HepG2 (cell line): ENCODE measurements around the gene GSTM4. TPM values are rescaled to one million over a fixed set of nuclear protein-coding genes. Genes with fewer than 3 reads are reported as not detected.
A peak's percentile ranks its signal among the peaks of the same experiment; 100 is the strongest.

ENCODE experiments used
- CBX5 ChIP-seq: sonication (generic); formaldehyde crosslinking; IDR thresholded peaks from 2 replicates; pipeline ENCODE4 v1.4.0; 2020; ENCODE audit warnings: missing genetic modification reagents, borderline replicate concordance
- DDIT3 ChIP-seq: sonication (generic); formaldehyde crosslinking; IDR thresholded peaks from 2 replicates; pipeline ENCODE4 v1.4.0; 2020; ENCODE audit warnings: mild to moderate bottlenecking, missing genetic modification reagents
- HNRNPL ChIP-seq: fragments of 200-400 bp; formaldehyde crosslinking; IDR thresholded peaks from 2 replicates; pipeline ENCODE4 v1.6.1; 2017; ENCODE audit warnings: mild to moderate bottlenecking, low read depth, low read length
- IRF1 ChIP-seq: sonication (generic); formaldehyde crosslinking; IDR thresholded peaks from 2 replicates; pipeline ENCODE4 v1.4.0; 2020; ENCODE audit warnings: low read depth, mild to moderate bottlenecking, missing genetic modification reagents
- IRF2 ChIP-seq: IDR thresholded peaks from 2 replicates; pipeline ENCODE4 v1.6.1; 2018; ENCODE audit warnings: missing genetic modification reagents, missing compliant biosample characterization
- KLF13 ChIP-seq: sonication (generic); formaldehyde crosslinking; IDR thresholded peaks from 2 replicates; pipeline ENCODE4 v1.4.0; 2020; ENCODE audit warnings: mild to moderate bottlenecking, missing genetic modification reagents
- REL ChIP-seq: sonication (generic); formaldehyde crosslinking; conservative IDR thresholded peaks from 2 replicates; pipeline ENCODE4 v1.8.0; 2022; ENCODE audit warnings: mild to moderate bottlenecking, missing genetic modification reagents, moderate library complexity
- SRSF9 ChIP-seq: fragments of 200-400 bp; formaldehyde crosslinking; IDR thresholded peaks from 2 replicates; pipeline ENCODE4 v1.6.1; 2018; ENCODE audit warnings: borderline replicate concordance, mild to moderate bottlenecking, low read depth, low read length; ENCODE audit not compliant: insufficient read depth, poor library complexity, severe bottlenecking
- STAT5B ChIP-seq: sonication (generic); formaldehyde crosslinking; IDR thresholded peaks from 2 replicates; pipeline ENCODE4 v1.4.0; 2020; ENCODE audit warnings: missing genetic modification reagents
- ZEB1 ChIP-seq: IDR thresholded peaks from 2 replicates; pipeline ENCODE4 v1.6.1; 2012; ENCODE audit warnings: mild to moderate bottlenecking, low read depth, inconsistent platforms; ENCODE audit not compliant: insufficient replicate concordance
- ZNF280B ChIP-seq: sonication (generic); formaldehyde crosslinking; IDR thresholded peaks from 2 replicates; pipeline ENCODE4 v1.5.0; 2020; ENCODE audit warnings: missing genetic modification reagents, mild to moderate bottlenecking, borderline replicate concordance
- ZNF496 ChIP-seq: sonication (generic); formaldehyde crosslinking; IDR thresholded peaks from 2 replicates; pipeline ENCODE4 v1.8.1; 2023; ENCODE audit warnings: mild to moderate bottlenecking, moderate library complexity, missing genetic modification reagents; ENCODE audit not compliant: insufficient replicate concordance
- ZNF512 ChIP-seq: sonication (generic); formaldehyde crosslinking; IDR thresholded peaks from 2 replicates; pipeline ENCODE4 v1.4.0; 2020; ENCODE audit warnings: mild to moderate bottlenecking, missing genetic modification reagents
- ZNF674 ChIP-seq: sonication (generic); formaldehyde crosslinking; IDR thresholded peaks from 2 replicates; pipeline ENCODE4 v1.5.0; 2020; ENCODE audit warnings: low read depth, mild to moderate bottlenecking, missing genetic modification reagents
- ZNF710 ChIP-seq: sonication (generic); formaldehyde crosslinking; IDR thresholded peaks from 2 replicates; pipeline ENCODE4 v1.5.0; 2020; ENCODE audit warnings: mild to moderate bottlenecking, missing genetic modification reagents, borderline replicate concordance
- ZXDC ChIP-seq: sonication (generic); formaldehyde crosslinking; IDR thresholded peaks from 2 replicates; pipeline ENCODE4 v1.5.0; 2020; ENCODE audit warnings: mild to moderate bottlenecking, missing genetic modification reagents
- polyA plus RNA-seq, 8 experiments: library from polyadenylated mRNA; depleted of rRNA in 3 of 8; stranded (reverse) in 7 of 8; unstranded in 1 of 8; fragments of >200 nt; fragmentation: Illumina TruSeq in 4 of 8; extraction: Trizol in 4 of 8; gene quantifications; 2 replicates each; pipeline versions ENCODE4 v1.2.1 to v1.2.3, GENCODE V29; 2011 to 2016; ENCODE audit warnings: low read depth in 4 of 8, missing spikeins in 1 of 8, mixed read lengths in 1 of 8; ENCODE audit not compliant: insufficient read depth in 1 of 8
- total RNA-seq, 5 experiments: library from RNA; depleted of rRNA; stranded (reverse); fragments of >200 nt; fragmentation: Illumina TruSeq; extraction: Trizol; gene quantifications; 2 replicates each; pipeline ENCODE4 v1.2.3, GENCODE V29; 2016; ENCODE audit warnings: low read depth in 1 of 5

The GSTM4 gene
- total and polyA plus RNA-seq, 2 of the 13 experiments (the other 11 are each of a cell fraction or from before 2014, with no cell fraction given): 25.3 to 40.8 TPM

- TF ChIP-seq REL (CRISPR knock-in tag): no peak
- no peak for TF ChIP-seq ZNF496 (CRISPR knock-in tag)
- TF ChIP-seq ZXDC (CRISPR knock-in tag): no peak
- TF ChIP-seq STAT5B (CRISPR knock-in tag): no peak
- TF ChIP-seq HNRNPL: 0 out of 2 replicates have a peak, but pooled peaks have one; percentile 53
- TF ChIP-seq ZNF674 (CRISPR knock-in tag): no peak
- TF ChIP-seq DDIT3: no peak
- no peak for TF ChIP-seq IRF1
- peak; percentile 59 for TF ChIP-seq IRF2 (CRISPR knock-in tag)
- TF ChIP-seq ZEB1: no peak
- TF ChIP-seq ZNF512: no peak
- no peak for TF ChIP-seq KLF13 (CRISPR knock-in tag)
- no peak for TF ChIP-seq ZNF280B (CRISPR knock-in tag)
- no peak for TF ChIP-seq ZNF710 (CRISPR knock-in tag)
- no peak for TF ChIP-seq SRSF9
- TF ChIP-seq CBX5 (CRISPR knock-in tag): no peak
Observed at GRCh38 chr1:109643385-109644230, 12.3 kb upstream of the GSTM4 start (continued).
